Ishikawa (cell line): Measurements from ENCODE around the gene C14orf93.

Source experiments
- CEBPB ChIP-seq: IDR thresholded peaks from 2 replicates; pipeline ENCODE4 v1.6.1; 2012
- CREB1 ChIP-seq: IDR thresholded peaks from 2 replicates; pipeline ENCODE4 v1.6.1; 2012; ENCODE audit warnings: low read depth
- EGR1 ChIP-seq: IDR thresholded peaks from 2 replicates; pipeline ENCODE4 v1.6.1; 2012
- EP300 ChIP-seq: IDR thresholded peaks from 2 replicates; pipeline ENCODE4 v1.6.1; 2012; ENCODE audit warnings: borderline replicate concordance
- FOXM1 ChIP-seq: IDR thresholded peaks from 2 replicates; pipeline ENCODE4 v1.6.1; 2012; ENCODE audit warnings: low read depth, borderline replicate concordance
- NFIC ChIP-seq: IDR thresholded peaks from 2 replicates; pipeline ENCODE4 v1.6.1; 2012
- RAD21 ChIP-seq: IDR thresholded peaks from 2 replicates; pipeline ENCODE4 v1.6.1; 2012; ENCODE audit warnings: low read depth
- REST ChIP-seq: IDR thresholded peaks from 2 replicates; pipeline ENCODE4 v1.6.1; 2012; ENCODE audit warnings: low read depth, mild to moderate bottlenecking
- TAF1 ChIP-seq: IDR thresholded peaks from 2 replicates; pipeline ENCODE4 v1.6.1; 2012; ENCODE audit warnings: low read depth, mild to moderate bottlenecking
- TCF12 ChIP-seq: IDR thresholded peaks from 2 replicates; pipeline ENCODE4 v1.6.1; 2012; ENCODE audit warnings: low read depth
- TEAD4 ChIP-seq: IDR thresholded peaks from 2 replicates; pipeline ENCODE4 v1.6.1; 2012
- YY1 ChIP-seq: IDR thresholded peaks from 2 replicates; pipeline ENCODE4 v1.6.1; 2012; ENCODE audit warnings: low read depth
- ZBTB7A ChIP-seq: IDR thresholded peaks from 2 replicates; pipeline ENCODE4 v1.6.1; 2012; ENCODE audit warnings: low read depth
- TF ChIP-seq, protein P1 (sequence below): IDR thresholded peaks from 2 replicates; pipeline ENCODE4 v1.6.1; 2012
- TF ChIP-seq, protein P2 (sequence below): IDR thresholded peaks from 2 replicates; pipeline ENCODE4 v1.6.1; 2012

C14orf93 gene

GRCh38 chr14:22996768-22997654 lies 12.9 kb downstream of the C14orf93 start:
- no peak for TF ChIP-seq TEAD4

DNA sequence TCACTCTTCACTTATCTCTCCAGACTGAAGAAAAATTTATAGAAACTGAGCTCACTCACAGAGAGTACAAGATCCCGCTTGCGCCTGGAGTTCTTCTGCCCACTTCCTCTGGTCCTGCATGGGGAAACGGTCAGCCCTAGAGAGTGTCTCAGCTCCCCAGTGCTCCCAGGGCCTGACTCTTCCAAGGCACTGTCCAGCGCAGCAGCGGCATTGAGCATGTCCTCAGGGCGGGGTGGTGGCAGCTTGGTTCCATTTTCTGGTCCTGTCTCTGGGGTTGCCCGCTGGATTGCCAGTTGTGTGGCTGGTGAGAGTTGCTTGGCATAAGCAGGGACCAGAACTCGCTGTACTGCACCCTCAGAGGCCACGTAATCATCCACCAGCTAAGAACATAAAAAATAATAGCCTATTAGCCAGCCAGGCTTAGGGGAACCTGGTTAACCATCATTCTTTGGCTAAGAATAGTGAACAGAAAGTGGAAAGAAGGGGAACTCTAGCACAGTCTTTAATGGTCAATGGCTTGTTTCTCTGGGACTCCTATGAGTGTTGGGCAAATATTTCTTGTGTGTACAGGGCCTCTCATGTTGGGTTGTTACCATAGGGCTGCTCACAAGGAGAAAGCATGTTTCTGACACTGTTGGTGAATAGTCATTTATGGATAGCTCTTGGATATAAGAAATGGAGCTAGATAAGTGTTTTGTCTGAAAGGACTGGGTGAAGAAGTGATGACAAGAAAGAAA lies 13.9 kb downstream of the C14orf93 start:
- TF ChIP-seq CREB1 (no peak), ZBTB7A (no peak), TCF12 (no peak), TEAD4 (no peak), FOXM1 (no peak), REST (no peak), CEBPB (no peak), EGR1 (no peak), RAD21 (no peak), TAF1 (no peak), YY1 (no peak), NFIC (no peak), EP300 (no peak)
- TF ChIP-seq, protein P1, sequence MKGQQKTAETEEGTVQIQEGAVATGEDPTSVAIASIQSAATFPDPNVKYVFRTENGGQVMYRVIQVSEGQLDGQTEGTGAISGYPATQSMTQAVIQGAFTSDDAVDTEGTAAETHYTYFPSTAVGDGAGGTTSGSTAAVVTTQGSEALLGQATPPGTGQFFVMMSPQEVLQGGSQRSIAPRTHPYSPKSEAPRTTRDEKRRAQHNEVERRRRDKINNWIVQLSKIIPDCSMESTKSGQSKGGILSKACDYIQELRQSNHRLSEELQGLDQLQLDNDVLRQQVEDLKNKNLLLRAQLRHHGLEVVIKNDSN: no peak
- TF ChIP-seq, protein P2, sequence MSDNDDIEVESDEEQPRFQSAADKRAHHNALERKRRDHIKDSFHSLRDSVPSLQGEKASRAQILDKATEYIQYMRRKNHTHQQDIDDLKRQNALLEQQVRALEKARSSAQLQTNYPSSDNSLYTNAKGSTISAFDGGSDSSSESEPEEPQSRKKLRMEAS: no peak

DNA sequence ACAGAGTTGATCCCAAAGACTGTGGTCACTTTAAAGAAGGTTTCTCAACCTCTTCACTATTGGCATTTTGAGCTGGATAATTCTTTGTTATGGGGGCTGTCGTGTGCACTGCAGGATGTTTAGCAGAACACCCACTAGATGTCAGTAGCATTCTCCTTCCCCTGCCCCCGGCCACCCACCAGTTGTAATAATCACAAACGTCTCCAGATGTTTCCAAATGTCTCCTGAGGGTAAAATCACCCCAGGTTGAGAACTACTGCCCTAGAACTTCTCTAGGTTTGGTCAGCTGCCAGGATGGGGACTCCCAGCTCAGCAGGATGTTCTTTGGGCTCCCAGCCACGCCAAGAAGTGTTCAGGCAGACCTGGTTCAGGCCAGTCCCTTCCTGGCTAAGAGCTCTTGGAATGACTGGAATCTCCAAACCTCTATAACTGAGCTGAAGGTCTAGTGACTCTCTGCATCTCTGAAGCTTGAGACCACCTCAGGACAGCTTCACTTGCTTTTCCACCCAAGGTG lies 15.1 kb downstream of the C14orf93 start:
- TF ChIP-seq TAF1 (no peak), CEBPB (no peak), EGR1 (no peak), ZBTB7A (no peak), YY1 (no peak), EP300 (no peak), FOXM1 (no peak), RAD21 (peak; percentile 63), CREB1 (no peak), TCF12 (no peak), REST (no peak), NFIC (peak; percentile 51; the same call in 1 of the 2 replicates), TEAD4 (peak; percentile 50)
- TF ChIP-seq, protein P1: no peak
- TF ChIP-seq, protein P2: no peak

- TF ChIP-seq REST (no peak), TCF12 (no peak), EP300 (no peak), RAD21 (no peak)
- TF ChIP-seq, protein P1: no peak
- TF ChIP-seq, protein P2: no peak
Observed at GRCh38 chr14:22993517-22993916, 16.4 kb downstream of the C14orf93 start.
